GM21619 (cell line): ENCODE data around the gene WFDC9.
"Not testable (repeated sequence)": the region's sequence is repeated elsewhere in the genome, so short reads cannot be mapped to it uniquely, and the experiment has no call there.

ENCODE experiments used
- ATAC-seq: cut with Tn5 transposase; IDR thresholded peaks from one replicate; pipeline ENCODE4 v1.9.1; 2021; ENCODE audit not compliant: unreplicated experiment

Gene WFDC9

GRCh38 chr20:45592574-45593189 is 38.4 kb downstream of the WFDC9 start:
- no peak for ATAC-seq

GRCh38 chr20:45589725-45590124 is 41.4 kb downstream of the WFDC9 start:
- no peak for ATAC-seq

GRCh38 chr20:45588800-45589199 is 42.3 kb downstream of the WFDC9 start:
- no peak for ATAC-seq

GRCh38 chr20:45585986-45586385 is 45.1 kb downstream of the WFDC9 start:
- not testable (repeated sequence) for ATAC-seq

- not testable (repeated sequence) for ATAC-seq
Measured at GRCh38 chr20:45584294-45584693, 46.8 kb downstream of the WFDC9 start.

GRCh38 chr20:45583502-45583901 is 47.6 kb downstream of the WFDC9 start:
- ATAC-seq = no peak

GRCh38 chr20:45581702-45582101 is 49.4 kb downstream of the WFDC9 start:
- ATAC-seq = no peak

GRCh38 chr20:45579184-45579583 is 51.9 kb downstream of the WFDC9 start, which contains the start of gene WFDC8:
WFDC8 (minus strand) TSS chr20:45579284; CDS start chr20:45579247, 37 bp downstream.
- no peak for ATAC-seq

- no peak for ATAC-seq
Measured at GRCh38 chr20:45578231-45578630, 52.9 kb downstream of the WFDC9 start.

GRCh38 chr20:45576995-45577394 is 54.1 kb downstream of the WFDC9 start:
- ATAC-seq = no peak

- no peak for ATAC-seq
Measured at GRCh38 chr20:45575931-45576330, 55.2 kb downstream of the WFDC9 start.

GRCh38 chr20:45569650-45570049 is 61.4 kb downstream of the WFDC9 start:
- ATAC-seq = not testable (repeated sequence)

GRCh38 chr20:45564760-45565276 is 66.3 kb downstream of the WFDC9 start:
- no peak for ATAC-seq
